B cell (primary cell): Measurements from ENCODE around the gene PLCL1. TPM values are rescaled to one million over a fixed set of nuclear protein-coding genes. Genes with fewer than 3 reads are reported as not detected.

Source experiments
- ATAC-seq: fragments of 200-7000 bp; cut with Tn5 transposase; one replicate; pipeline ENCODE4 v1.10.0; 2021; ENCODE audit warnings: low read depth, mild to moderate bottlenecking, moderate number of reproducible peaks, moderate library complexity
- CTCF ChIA-PET: fragments of 350-600 bp; sonication (Branson Sonifier 250); formaldehyde crosslinking; loops from one replicate; lab custom pipeline; 2021; ENCODE audit warnings: antibody characterized with exemption, inconsistent platforms; lab: Charles Lee
- POLR2A ChIA-PET: fragments of 350-600 bp; sonication (Branson Sonifier 250); formaldehyde crosslinking; loops from one replicate; lab custom pipeline; 2021; ENCODE audit warnings: antibody characterized with exemption; lab: Charles Lee
- DNase-seq: peaks from one replicate; pipeline ENCODE4 v3.0.0; 2013
- H2AFZ ChIP-seq: 2 replicates; pipeline ENCODE4 v1.6.1; 2012; ENCODE audit warnings: mild to moderate bottlenecking, low read depth, low read length; ENCODE audit not compliant: insufficient read depth, poor library complexity, severe bottlenecking
- H3K27ac ChIP-seq, 2 donors: 1 replicate in 1 of 2; 2 replicates in 1 of 2; pipeline ENCODE4 v1.5.1; 2012 to 2013; ENCODE audit warnings: low read length in 2 of 2, mild to moderate bottlenecking in 2 of 2, moderate library complexity in 1 of 2
- H3K27me3 ChIP-seq, 4 experiments: fragments of 200-600 bp in 1 of 4; sonication (generic) in 1 of 4; replicated peaks in 1 of 4; 1 replicate in 2 of 4; 2 replicates in 2 of 4; pipeline versions ENCODE4 v1.6.1 to v1.7.0; 2013 to 2016; ENCODE audit warnings: low read length in 3 of 4, mild to moderate bottlenecking in 2 of 4, mixed read lengths in 1 of 4, moderate library complexity in 1 of 4; ENCODE audit not compliant: insufficient read depth in 4 of 4, control insufficient read depth in 3 of 4; ENCODE audit errors: control extremely low read depth in 1 of 4
- H3K36me3 ChIP-seq, 2 experiments: replicated peaks in 1 of 2; 1 replicate in 1 of 2; 2 replicates in 1 of 2; pipeline versions ENCODE4 v1.6.1 to v1.7.1; 2013; ENCODE audit warnings: low read length in 1 of 2; ENCODE audit not compliant: insufficient read depth in 2 of 2, control insufficient read depth in 1 of 2; ENCODE audit errors: control extremely low read depth in 1 of 2, extremely low read depth in 1 of 2
- H3K4me1 ChIP-seq, 2 donors: fragments of 200-600 bp in 1 of 2; sonication (generic) in 1 of 2; 1 replicate in 1 of 2; 2 replicates in 1 of 2; pipeline versions ENCODE4 v1.5.1 to v1.6.1; 2013 to 2017; ENCODE audit warnings: low read length in 2 of 2; ENCODE audit not compliant: control insufficient read depth in 2 of 2, insufficient read depth in 2 of 2
- H3K4me2 ChIP-seq: replicated peaks from 2 replicates; pipeline ENCODE3; 2012; ENCODE audit warnings: mild to moderate bottlenecking, low read depth, low read length; ENCODE audit not compliant: poor library complexity, severe bottlenecking
- H3K4me3 ChIP-seq, 5 experiments: fragments of 200-600 bp in 1 of 5; sonication (generic) in 1 of 5; 1 replicate in 3 of 5; 2 replicates in 2 of 5; pipeline versions ENCODE4 v1.5.1 to v1.7.0; 2011 to 2016; ENCODE audit warnings: low read length in 4 of 5, mild to moderate bottlenecking in 4 of 5, low read depth in 2 of 5, control low read depth in 1 of 5, moderate library complexity in 1 of 5; ENCODE audit not compliant: insufficient read depth in 1 of 5; ENCODE audit errors: control extremely low read depth in 1 of 5, extremely low read depth in 1 of 5
- H3K79me2 ChIP-seq: fragments of 200-600 bp; sonication (generic); one replicate; pipeline ENCODE4 v1.6.0; 2016; ENCODE audit warnings: low read length; ENCODE audit not compliant: control insufficient read depth, insufficient read depth
- H3K9ac ChIP-seq: fragments of 200-600 bp; sonication (generic); 2 replicates; pipeline ENCODE4 v1.6.1; 2017; ENCODE audit warnings: mild to moderate bottlenecking, low read length, moderate library complexity
- H3K9me3 ChIP-seq, 3 donors: one replicate each; pipeline versions ENCODE4 v1.6.1 to v1.7.1; 2013; ENCODE audit warnings: low read length in 2 of 3; ENCODE audit not compliant: control insufficient read depth in 2 of 3, insufficient read depth in 1 of 3; ENCODE audit errors: control extremely low read depth in 1 of 3
- H4K20me1 ChIP-seq: 2 replicates; pipeline ENCODE4 v1.6.0; 2012; ENCODE audit warnings: mild to moderate bottlenecking, low read length; ENCODE audit not compliant: insufficient read depth, control insufficient read depth, poor library complexity, severe bottlenecking
- H3K27ac Mint-ChIP-seq: one replicate; pipeline ENCODE4 v1.8.0; 2021; ENCODE audit warnings: mixed read lengths
- H3K27me3 Mint-ChIP-seq: one replicate; pipeline ENCODE4 v1.8.0; 2021; ENCODE audit warnings: mixed read lengths
- H3K4me1 Mint-ChIP-seq: one replicate; pipeline ENCODE4 v1.8.0; 2021; ENCODE audit warnings: mixed read lengths
- H3K4me3 Mint-ChIP-seq: one replicate; pipeline ENCODE4 v1.8.0; 2021; ENCODE audit warnings: mixed read lengths
- H3K9me3 Mint-ChIP-seq: one replicate; pipeline ENCODE4 v1.8.0; 2022; ENCODE audit warnings: mixed read lengths; ENCODE audit not compliant: insufficient read depth
- CTCF ChIP-seq: fragments of 200-600 bp; IDR thresholded peaks from one replicate; pipeline ENCODE4 v1.8.0; 2022; ENCODE audit warnings: antibody characterized with exemption, mild to moderate bottlenecking
- EZH2 ChIP-seq: IDR thresholded peaks from 2 replicates; pipeline ENCODE4 v1.6.1; 2012; ENCODE audit warnings: borderline replicate concordance, low read depth, mild to moderate bottlenecking, moderate library complexity, low read length; ENCODE audit not compliant: insufficient read depth, poor library complexity, severe bottlenecking
- WGBS: methylation state at CpG from one replicate; pipeline ENCODE4 v1.1.5; 2013; ENCODE audit warnings: missing lambda C conversion rate; ENCODE audit not compliant: insufficient coverage; 5-methylcytosine and 5-hydroxymethylcytosine counted together
- intact Hi-C: fragments of 100-400 bp; cut with micrococcal nuclease; formaldehyde crosslinking; loops from one replicate; pipeline ENCODE4 v1.10.0; 2022
- polyA plus RNA-seq: library from polyadenylated mRNA; depleted of rRNA; stranded (reverse); fragments of >200 nt; gene quantifications from 2 replicates; pipeline ENCODE4 v1.2.3, GENCODE V29; 2012
- total RNA-seq, 2 donors: library from RNA; stranded (reverse); fragments of 120-200 nt in 1 of 2; gene quantifications; 1 replicate in 1 of 2; 2 replicates in 1 of 2; pipeline versions ENCODE4 v1.2.3 to v1.2.4, GENCODE V29; 2013 to 2022

The PLCL1 gene
- total and polyA plus RNA-seq, 2 donors (not counting 1 experiment from before 2014, with no cell fraction given) = 0.07 to 0.25 TPM

DNA sequence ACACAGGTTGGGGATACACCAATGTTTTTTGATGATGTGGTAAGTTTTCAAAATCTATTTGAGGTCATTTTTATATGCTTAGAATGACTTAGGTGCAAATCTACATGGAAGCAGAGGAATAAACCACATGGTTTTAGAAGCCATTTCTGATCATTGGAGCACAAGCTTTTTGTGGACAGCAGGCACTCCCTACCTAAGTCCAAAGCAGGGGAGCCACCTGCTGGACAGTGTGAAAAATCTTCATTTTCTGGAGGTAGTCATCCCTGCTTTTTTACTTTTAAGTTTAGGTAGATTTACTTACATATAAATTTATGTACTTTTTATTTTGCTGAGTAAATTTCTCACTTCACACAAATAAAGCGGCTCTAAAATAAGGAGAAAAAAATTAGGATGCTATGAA lies 323.2 kb downstream of the PLCL1 start:
- no peaks in the 10 kb centered on the region for H3K27me3 ChIP-seq
- no peak overlapping the region for H3K4me3 ChIP-seq
- no CpG with 5 or more reads among the region's 1 CpG for WGBS
- intact Hi-C loops = no loop called here
- no peaks in the 10 kb centered on the region for H3K79me2 ChIP-seq
- TF ChIP-seq EZH2 (no peak), CTCF (peak; percentile 30)
- DNase-seq (peak; percentile 4), ATAC-seq (no peak)
- Mint-ChIP-seq H3K27me3 (peaks cover 17% of the 10 kb centered on the region), H3K9me3 (no peaks in the 10 kb centered on the region), H3K27ac (no peak overlapping the region), H3K4me1 (no peaks in the 10 kb centered on the region), H3K4me3 (no peak overlapping the region)
- POLR2A ChIA-PET = no interaction called here
- H3K9ac ChIP-seq = no peak overlapping the region
- no peak overlapping the region for H2AFZ ChIP-seq
- no peak overlapping the region for H3K27ac ChIP-seq
- no peaks in the 10 kb centered on the region for H4K20me1 ChIP-seq
- no peaks in the 10 kb centered on the region for H3K9me3 ChIP-seq
- H3K36me3 ChIP-seq = no peaks in the 10 kb centered on the region
- H3K4me2 ChIP-seq = no peak overlapping the region
- CTCF ChIA-PET = interaction anchor here (0.6 kb wide), 1 partner anchor 12 kb away, joined by 4 read pairs; no protein-coding TSS in a partner anchor
- H3K4me1 ChIP-seq = no peaks in the 10 kb centered on the region

- H3K27ac Mint-ChIP-seq = no peak overlapping the region
- no peak for TF ChIP-seq EZH2
- no peak for TF ChIP-seq CTCF
- Histone ChIP-seq H3K4me3 (no peak overlapping the region), H3K4me2 (no peak overlapping the region), H3K9ac (no peak overlapping the region), H3K4me1 (no peaks in the 10 kb centered on the region), H2AFZ (no peak overlapping the region), H3K27ac (no peak overlapping the region), H3K79me2 (no peaks in the 10 kb centered on the region), H4K20me1 (no peaks in the 10 kb centered on the region), H3K27me3 (no peaks in the 10 kb centered on the region), H3K36me3 (no peaks in the 10 kb centered on the region), H3K9me3 (no peaks in the 10 kb centered on the region)
- H3K4me3 Mint-ChIP-seq = no peak overlapping the region
- no peaks in the 10 kb centered on the region for H3K4me1 Mint-ChIP-seq
- DNase-seq = no peak
- 61% methylated on average over 5 of the region's 5 CpGs for WGBS
- intact Hi-C loops = no loop called here
- ATAC-seq = no peak
- peaks cover 17% of the 10 kb centered on the region for H3K27me3 Mint-ChIP-seq
- CTCF ChIA-PET = no interaction called here
- no peaks in the 10 kb centered on the region for H3K9me3 Mint-ChIP-seq
- POLR2A ChIA-PET = no interaction called here
Observed at GRCh38 chr2:198129609-198130008, 325.2 kb downstream of the PLCL1 start.
